Spleen (tissue), 11 donors: Measurements from ENCODE around the gene FIZ1. TPM values are rescaled to one million over a fixed set of nuclear protein-coding genes. Genes with fewer than 3 reads are reported as not detected.
A peak's percentile ranks its signal among the peaks of the same experiment; 100 is the strongest.
"Not testable (repeated sequence)": the region's sequence is repeated elsewhere in the genome, so short reads cannot be mapped to it uniquely, and the experiment has no call there.

ENCODE experiments used
- DNase-seq: peaks from one replicate; pipeline ENCODE4 v3.0.0-alpha.2; 2020
- H3K27ac ChIP-seq, 8 donors: fragments of 200-600 bp; sonication (generic) in 7 of 8; 1 replicate in 4 of 8; 2 replicates in 4 of 8; pipeline versions ENCODE4 v1.5.0 to v1.8.0; 2016 to 2021; ENCODE audit warnings: inconsistent platforms in 4 of 8, mild to moderate bottlenecking in 4 of 8, moderate library complexity in 1 of 8
- H3K27me3 ChIP-seq, 7 donors: fragments of 200-600 bp; sonication (generic) in 6 of 7; replicated peaks in 1 of 7; 1 replicate in 4 of 7; 2 replicates in 3 of 7; pipeline versions ENCODE4 v1.5.0 to v1.8.0; 2016 to 2021; ENCODE audit warnings: inconsistent platforms in 3 of 7, mild to moderate bottlenecking in 1 of 7
- H3K36me3 ChIP-seq, 6 donors: fragments of 200-600 bp; sonication (generic) in 5 of 6; 1 replicate in 4 of 6; 2 replicates in 2 of 6; pipeline versions ENCODE4 v1.5.0 to v1.8.0; 2016 to 2021; ENCODE audit warnings: inconsistent platforms in 2 of 6
- H3K4me1 ChIP-seq, 6 donors: fragments of 200-600 bp; sonication (generic) in 5 of 6; 1 replicate in 3 of 6; 2 replicates in 3 of 6; pipeline versions ENCODE4 v1.5.0 to v1.8.0; 2016 to 2021; ENCODE audit warnings: inconsistent platforms in 3 of 6
- H3K4me3 ChIP-seq, 8 donors: fragments of 200-600 bp; sonication (generic) in 7 of 8; 1 replicate in 4 of 8; 2 replicates in 4 of 8; pipeline versions ENCODE4 v1.5.0 to v1.8.0; 2016 to 2021; ENCODE audit warnings: inconsistent platforms in 4 of 8, mild to moderate bottlenecking in 4 of 8, moderate library complexity in 2 of 8
- H3K9me3 ChIP-seq, 8 donors: fragments of 200-600 bp; sonication (generic) in 7 of 8; 1 replicate in 4 of 8; 2 replicates in 4 of 8; pipeline versions ENCODE4 v1.5.0 to v1.8.0; 2016 to 2021; ENCODE audit warnings: inconsistent platforms in 4 of 8
- POLR2A ChIP-seq, 3 donors: fragments of 450-650 bp; IDR thresholded peaks; one replicate each; pipeline ENCODE4 v1.5.1; 2017; ENCODE audit warnings: antibody characterized with exemption in 3 of 3, mild to moderate bottlenecking in 1 of 3
- POLR2AphosphoS5 ChIP-seq, 3 donors: sonication (generic); formaldehyde crosslinking; IDR thresholded peaks; one replicate each; pipeline ENCODE4 v1.5.1; 2017; ENCODE audit warnings: antibody characterized with exemption in 3 of 3
- WGBS, 5 donors: extraction: QIAGEN DNeasy Blood & Tissue Kit in 3 of 5; methylation state at CpG; one replicate each; pipeline versions ENCODE4 v1.1.5 to v1.1.7; 2013 to 2018; 5-methylcytosine and 5-hydroxymethylcytosine counted together
- intact Hi-C: fragments of 100-400 bp; cut with DNase I; formaldehyde crosslinking; loops from one replicate; pipeline ENCODE4 v1.15.0; 2023; ENCODE audit warnings: low total_unique reads
- polyA plus RNA-seq, 3 donors: library from polyadenylated mRNA; stranded (reverse); fragments of 200-250 nt; gene quantifications; one replicate each; pipeline ENCODE4 v1.2.1, GENCODE V29; 2013
- total RNA-seq, 7 donors: library from RNA; depleted of rRNA in 3 of 7; stranded (reverse); fragments of >200 nt in 3 of 7; fragmentation: NEBNext Ultra II Directional in 4 of 7; extraction: Animal tissue kit (Norgen Biotek cat#: 25700) in 4 of 7; gene quantifications; one replicate each; pipeline versions ENCODE4 v1.1.0 to v1.2.1, GENCODE V29; 2016 to 2021
- TF ChIP-seq, protein P1 (sequence below), 11 experiments: fragments of 200-600 bp in 7 of 11; fragments of 450-650 bp in 4 of 11; sonication (generic) in 4 of 11; IDR thresholded peaks in 8 of 11; conservative IDR thresholded peaks in 3 of 11; 1 replicate in 7 of 11; 2 replicates in 4 of 11; pipeline versions ENCODE4 v1.4.0 to v1.8.0; 2016 to 2021; ENCODE audit warnings: antibody characterized with exemption in 11 of 11, inconsistent platforms in 4 of 11, mild to moderate bottlenecking in 1 of 11
- donor health status: healthy with polysubstance abuse.
- donor health status: DM: no; HTN: no; CAD: no; lungs with moderate emphysema.
- donor health status: DM: no; HTN: no; CAD: no.
- donor health status: Bipolar disorder and iron deficiency.
- donor health status: healthy.
- donor health status: DM: no; HTN: no; CAD: no.
- donor health status: DM: yes; HTN: yes; CAD: no.

FIZ1 gene
- total and polyA plus RNA-seq, 10 donors = 5.1 to 17.3 (median 10.9) TPM

DNA sequence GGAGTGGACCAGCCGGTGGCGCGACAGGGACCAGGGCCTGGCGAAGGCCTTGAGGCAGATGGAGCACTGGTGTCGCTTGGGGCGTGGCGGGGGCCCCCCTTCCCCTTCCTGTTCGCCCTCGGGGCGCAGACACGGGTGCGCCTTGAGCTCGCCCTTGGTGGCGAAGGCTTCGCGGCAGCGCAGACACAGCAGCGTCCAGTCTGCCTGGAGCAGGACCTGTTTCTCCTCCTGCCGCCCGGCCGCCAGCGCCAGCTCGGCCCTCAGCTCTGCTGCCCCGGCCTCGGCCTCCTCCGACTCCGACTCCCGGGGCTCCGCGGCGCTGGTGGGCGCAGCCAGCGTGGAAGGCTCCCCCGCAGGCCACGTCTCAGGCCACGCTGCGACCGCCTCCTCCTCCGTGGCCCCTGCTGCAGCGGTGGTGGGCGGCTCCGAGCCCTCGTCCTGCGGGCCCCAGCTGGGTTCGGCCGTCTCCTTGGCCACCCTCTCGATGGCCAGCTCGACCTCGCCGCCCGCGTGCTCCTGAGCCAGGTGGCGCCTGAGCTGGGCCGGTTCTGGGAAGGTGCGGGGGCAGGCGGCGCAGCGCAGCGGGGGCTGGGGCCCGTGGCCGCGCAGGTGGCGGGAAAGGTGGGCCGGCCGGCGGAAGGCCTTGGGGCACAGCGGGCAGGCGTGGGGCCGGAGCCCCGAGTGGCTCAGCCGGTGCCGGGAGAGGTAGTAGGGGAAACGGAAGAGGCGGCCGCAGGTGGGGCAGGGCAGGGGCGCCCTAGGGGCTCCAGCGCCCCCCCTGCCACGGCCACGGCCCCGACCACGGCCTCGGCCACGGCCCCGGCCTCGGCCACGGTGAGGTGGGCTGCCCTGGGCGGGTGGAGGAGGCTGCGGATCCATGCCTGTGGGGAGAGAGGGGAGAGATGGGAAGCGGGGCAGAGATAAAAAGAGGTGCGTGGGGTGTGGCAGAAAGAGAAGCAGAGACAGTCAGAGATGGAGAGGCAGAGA, 20.3 kb downstream of the FIZ1 start:
- H3K9me3 ChIP-seq = peaks cover 0 to 4% (median 0%) of the 10 kb centered on the region in 8 donors
- 91 to 96% (median 94%) methylated on average over 69 to 90 of the region's 90 CpGs for WGBS, 5 donors
- no peaks in the 10 kb centered on the region for H3K27me3 ChIP-seq
- intact Hi-C loops = no loop called here
- H3K36me3 ChIP-seq = peaks cover 0 to 29% (median 20%) of the 10 kb centered on the region in 6 donors
- peaks cover 5 to 27% (median 20%) of the 10 kb centered on the region in 6 donors for H3K4me1 ChIP-seq
- DNase-seq = no peak
- H3K4me3 ChIP-seq = peak overlapping the region in 2 of 8 donors; percentile 71 to 77
- peak overlapping the region in 2 of 8 donors; percentile 88 for H3K27ac ChIP-seq
- peak in 1 of 3 donors; percentile 20 for TF ChIP-seq POLR2AphosphoS5 (IDR thresholded peaks at IDR 0.05)
- TF ChIP-seq, protein P1, sequence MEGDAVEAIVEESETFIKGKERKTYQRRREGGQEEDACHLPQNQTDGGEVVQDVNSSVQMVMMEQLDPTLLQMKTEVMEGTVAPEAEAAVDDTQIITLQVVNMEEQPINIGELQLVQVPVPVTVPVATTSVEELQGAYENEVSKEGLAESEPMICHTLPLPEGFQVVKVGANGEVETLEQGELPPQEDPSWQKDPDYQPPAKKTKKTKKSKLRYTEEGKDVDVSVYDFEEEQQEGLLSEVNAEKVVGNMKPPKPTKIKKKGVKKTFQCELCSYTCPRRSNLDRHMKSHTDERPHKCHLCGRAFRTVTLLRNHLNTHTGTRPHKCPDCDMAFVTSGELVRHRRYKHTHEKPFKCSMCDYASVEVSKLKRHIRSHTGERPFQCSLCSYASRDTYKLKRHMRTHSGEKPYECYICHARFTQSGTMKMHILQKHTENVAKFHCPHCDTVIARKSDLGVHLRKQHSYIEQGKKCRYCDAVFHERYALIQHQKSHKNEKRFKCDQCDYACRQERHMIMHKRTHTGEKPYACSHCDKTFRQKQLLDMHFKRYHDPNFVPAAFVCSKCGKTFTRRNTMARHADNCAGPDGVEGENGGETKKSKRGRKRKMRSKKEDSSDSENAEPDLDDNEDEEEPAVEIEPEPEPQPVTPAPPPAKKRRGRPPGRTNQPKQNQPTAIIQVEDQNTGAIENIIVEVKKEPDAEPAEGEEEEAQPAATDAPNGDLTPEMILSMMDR (IDR thresholded peaks at IDR 0.05 in 8 of 11, conservative IDR thresholded peaks at IDR 0.05 in 3 of 11) = no peak
- no peak for TF ChIP-seq POLR2A (IDR thresholded peaks at IDR 0.05)

DNA sequence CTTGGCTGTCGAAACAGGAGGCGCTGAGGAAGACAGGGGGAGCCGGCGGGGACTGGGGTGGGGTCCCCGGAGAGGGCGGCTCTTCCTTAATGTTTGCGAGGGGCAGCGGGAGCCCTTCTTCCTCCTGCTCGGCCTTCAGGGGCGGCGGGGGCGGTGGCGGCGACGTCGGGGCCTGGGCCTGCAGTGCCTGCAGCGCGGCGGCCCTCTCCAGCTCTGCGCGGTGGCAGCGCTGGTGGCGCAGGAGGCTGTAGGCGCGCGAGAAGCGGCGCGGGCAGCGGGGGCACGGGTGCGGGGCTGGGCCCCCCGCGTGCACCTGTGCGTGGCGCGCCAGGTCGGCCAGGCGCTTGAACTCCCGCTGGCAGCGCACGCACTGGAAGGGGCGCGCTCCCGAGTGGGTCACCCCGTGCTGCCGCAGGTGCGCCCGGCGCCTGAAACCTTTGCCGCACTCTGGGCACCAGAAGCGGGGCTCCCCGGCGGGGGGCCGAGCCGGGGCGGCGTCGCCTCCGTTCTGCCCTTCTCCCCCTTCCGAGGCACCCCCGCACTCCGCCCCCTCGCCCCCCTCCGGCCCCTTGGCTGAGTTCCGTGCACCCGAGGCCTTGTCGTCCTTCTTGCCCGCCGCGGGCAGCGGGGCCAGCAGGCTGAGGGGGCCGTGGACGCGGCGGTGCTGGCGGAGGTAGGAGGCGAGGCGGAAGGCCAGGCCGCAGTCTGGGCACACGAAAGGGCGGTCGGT, 21.1 kb downstream of the FIZ1 start:
- intact Hi-C loops = no loop called here
- H3K4me1 ChIP-seq = peaks cover 5 to 27% (median 20%) of the 10 kb centered on the region in 6 donors
- no peak overlapping the region for H3K4me3 ChIP-seq
- H3K36me3 ChIP-seq = peaks cover 0 to 29% (median 20%) of the 10 kb centered on the region in 6 donors
- peaks cover 0 to 4% (median 0%) of the 10 kb centered on the region in 8 donors for H3K9me3 ChIP-seq
- 93 to 96% (median 95%) methylated on average over 47 to 83 of the region's 83 CpGs for WGBS, 5 donors
- TF ChIP-seq, protein P1 (IDR thresholded peaks at IDR 0.05 in 8 of 11, conservative IDR thresholded peaks at IDR 0.05 in 3 of 11) = no peak
- TF ChIP-seq POLR2AphosphoS5 (IDR thresholded peaks at IDR 0.05) (no peak), POLR2A (IDR thresholded peaks at IDR 0.05) (no peak)
- H3K27ac ChIP-seq = no peak overlapping the region
- no peak for DNase-seq
- H3K27me3 ChIP-seq = no peaks in the 10 kb centered on the region

DNA sequence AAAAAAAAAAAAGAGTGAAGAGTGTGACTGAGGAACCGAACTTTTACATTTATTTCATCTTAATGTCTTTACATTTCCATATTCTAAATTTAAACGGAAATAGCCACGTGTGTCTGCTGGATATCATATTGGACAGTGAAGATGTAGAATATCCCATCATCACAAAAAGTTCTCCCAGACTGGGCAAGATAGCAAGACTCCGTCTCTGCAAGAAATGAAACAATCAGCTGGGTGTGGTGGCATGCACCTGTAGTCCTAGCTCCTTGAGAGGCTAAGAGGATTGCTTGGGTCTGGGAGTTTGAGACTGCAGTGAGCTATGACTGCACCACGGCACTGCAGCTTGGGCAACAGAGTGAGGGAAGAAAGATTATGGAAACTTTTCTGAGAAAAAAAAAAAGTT, 22.6 kb downstream of the FIZ1 start:
- Histone ChIP-seq H3K9me3 (peaks cover 0 to 4% (median 0%) of the 10 kb centered on the region in 8 donors), H3K27ac (no peak overlapping the region), H3K4me1 (peaks cover 5 to 25% (median 18%) of the 10 kb centered on the region in 6 donors), H3K4me3 (no peak overlapping the region), H3K36me3 (peaks cover 0 to 29% (median 20%) of the 10 kb centered on the region in 6 donors), H3K27me3 (no peaks in the 10 kb centered on the region)
- no peak for DNase-seq
- intact Hi-C loops = no loop called here
- TF ChIP-seq POLR2AphosphoS5 (IDR thresholded peaks at IDR 0.05) = no peak
- 88 to 93% (median 90%) methylated on average over 5 of the region's 5 CpGs for WGBS, 5 donors

DNA sequence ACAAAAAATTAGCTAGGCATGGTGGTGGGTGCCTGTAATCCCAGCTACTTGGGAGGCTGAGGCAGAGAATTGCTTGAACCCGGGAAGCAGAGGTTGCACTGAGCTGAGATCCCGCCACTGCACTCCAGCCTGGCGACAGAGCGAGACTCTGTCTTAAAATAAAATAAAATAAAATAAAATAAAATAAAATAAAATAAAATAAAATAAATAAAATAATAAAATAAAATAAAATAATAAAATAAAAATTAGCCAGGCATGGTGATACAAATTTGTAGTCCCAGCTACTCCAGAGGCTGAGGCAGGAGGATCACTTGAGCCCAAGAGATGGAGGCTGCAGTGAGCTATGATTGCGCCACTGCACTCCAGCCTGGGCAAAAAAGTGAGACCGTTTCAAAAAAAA, 25.4 kb downstream of the FIZ1 start:
- intact Hi-C loops, H3K27ac ChIP-seq, H3K4me1 ChIP-seq, H3K9me3 ChIP-seq, DNase-seq, H3K27me3 ChIP-seq, H3K4me3 ChIP-seq: not testable (repeated sequence)
- peaks cover 0 to 23% (median 17%) of the 10 kb centered on the region in 6 donors for H3K36me3 ChIP-seq
- WGBS, 5 donors = 91 to 96% (median 94%) methylated on average over 6 of the region's 6 CpGs

DNA sequence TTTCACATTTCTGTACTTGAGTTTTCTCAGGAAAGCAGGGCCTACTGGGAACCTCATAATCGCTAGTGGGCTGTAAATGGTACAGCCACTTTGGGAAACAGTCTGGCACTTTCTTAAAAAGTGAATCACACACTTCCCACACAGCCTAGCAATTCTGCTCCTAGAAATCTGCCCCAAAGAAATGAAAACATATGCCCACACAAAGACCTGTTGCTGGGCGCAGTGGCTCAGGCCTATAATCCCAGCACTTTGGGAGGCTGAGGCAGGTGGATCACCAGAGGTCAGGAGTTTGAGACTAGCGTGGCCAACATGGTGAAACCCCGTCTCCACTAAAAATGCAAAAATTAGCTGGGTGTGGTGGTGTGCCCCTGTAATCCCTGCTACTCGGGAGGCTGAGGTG, 29.8 kb downstream of the FIZ1 start:
- intact Hi-C loops, H3K4me1 ChIP-seq, H3K4me3 ChIP-seq, H3K27ac ChIP-seq, H3K36me3 ChIP-seq, DNase-seq, H3K9me3 ChIP-seq: not testable (repeated sequence)
- 73 to 93% (median 90%) methylated on average over 5 of the region's 5 CpGs for WGBS, 5 donors
- H3K27me3 ChIP-seq = peaks cover 0 to 24% (median 5%) of the 10 kb centered on the region in 7 donors
